Heart right ventricle (tissue), 16 donors: ENCODE results near the gene RFTN2. TPM values are rescaled to one million over a fixed set of nuclear protein-coding genes. Genes with fewer than 3 reads are reported as not detected.
A peak's percentile ranks its signal among the peaks of the same experiment; 100 is the strongest.

Experiments
- ATAC-seq, 8 donors: fragments of 200-7000 bp; cut with Tn5 transposase; one replicate each; pipeline ENCODE4 v1.9.1; 2020; ENCODE audit warnings: mild to moderate bottlenecking in 8 of 8, moderate library complexity in 8 of 8, moderate number of reproducible peaks in 1 of 8
- DNase-seq, 2 donors: peaks; one replicate each; pipeline ENCODE4 v3.0.0-alpha.2; 2020
- H3K27ac ChIP-seq, 10 donors: fragments of 200-600 bp; sonication (generic) in 2 of 10; one replicate each; pipeline versions ENCODE4 v1.5.0 to v1.8.0; 2020 to 2022; ENCODE audit warnings: mild to moderate bottlenecking in 3 of 10
- H3K27me3 ChIP-seq, 7 donors: fragments of 200-600 bp; one replicate each; pipeline ENCODE4 v1.8.0; 2021 to 2022; ENCODE audit warnings: mild to moderate bottlenecking in 2 of 7
- H3K36me3 ChIP-seq, 9 donors: fragments of 200-600 bp; sonication (generic) in 1 of 9; one replicate each; pipeline versions ENCODE4 v1.5.0 to v1.8.0; 2020 to 2022; ENCODE audit warnings: mild to moderate bottlenecking in 2 of 9
- H3K4me1 ChIP-seq, 9 donors: fragments of 200-600 bp; sonication (generic) in 1 of 9; one replicate each; pipeline versions ENCODE4 v1.5.0 to v1.8.0; 2020 to 2022; ENCODE audit warnings: mild to moderate bottlenecking in 4 of 9
- H3K4me3 ChIP-seq, 10 donors: fragments of 200-600 bp; sonication (generic) in 2 of 10; one replicate each; pipeline versions ENCODE4 v1.5.0 to v1.8.0; 2020 to 2022; ENCODE audit warnings: mild to moderate bottlenecking in 7 of 10, moderate library complexity in 2 of 10
- H3K9me3 ChIP-seq, 11 donors: fragments of 200-600 bp in 10 of 11; sonication (generic) in 2 of 11; one replicate each; pipeline versions ENCODE4 v1.5.0 to v1.8.0; 2013 to 2022; ENCODE audit warnings: mild to moderate bottlenecking in 2 of 11, control low read depth in 1 of 11, moderate library complexity in 1 of 11
- WGBS, 2 donors: extraction: QIAGEN DNeasy Blood & Tissue Kit; methylation state at CpG; one replicate each; pipeline ENCODE4 v1.1.7; 2013; ENCODE audit warnings: inconsistent platforms in 1 of 2; 5-methylcytosine and 5-hydroxymethylcytosine counted together
- intact Hi-C, 10 donors: fragments of 100-400 bp; cut with DNase I; formaldehyde crosslinking; loops; one replicate each; pipeline versions ENCODE4 v1.11.1 to v1.14.2; 2022
- polyA plus RNA-seq, 2 donors: library from polyadenylated mRNA; stranded (reverse); fragments of 200-250 nt; gene quantifications; one replicate each; pipeline ENCODE4 v1.2.3, GENCODE V29; 2013
- total RNA-seq, 10 donors: library from RNA; stranded (reverse); fragmentation: NEBNext Ultra II Directional in 3 of 10; extraction: Animal tissue kit (Norgen Biotek cat#: 25700) in 3 of 10; gene quantifications; one replicate each; pipeline versions ENCODE4 v1.2.1 to v1.2.4, GENCODE V29; 2021 to 2023
- TF ChIP-seq, protein P1 (sequence below), 9 donors: fragments of 200-600 bp; sonication (generic) in 2 of 9; IDR thresholded peaks; one replicate each; pipeline versions ENCODE4 v1.5.0 to v1.8.0; 2021 to 2022; ENCODE audit warnings: antibody characterized with exemption in 9 of 9, mild to moderate bottlenecking in 5 of 9, moderate library complexity in 1 of 9
- donor health status: Arrhythmogenic right ventricular cardiomyopathy.
- donor health status: ischemic (EF 13 %, LVEDD 7.1; RV severe dilation, severe dysfunction).
- donor health status: healthy with polysubstance abuse.
- donor health status: DM: no; HTN: yes; CAD: no.
- donor health status: DM: no; HTN: no; CAD: no.
- donor health status: ischemic (EF 25% LVEDD 6.9; RV normal size, moderate dysfunction).
- donor health status: ischemic (EF 25% LVEDD 5.7; RV mildly dilated, moderate dysfunction).
- donor health status: healthy.
- donor health status: DM: yes; HTN: yes; CAD: no.
- donor health status: Ischemic cardiomyopathy.
- donor health status: ischemic (EF 35%, LVEDD 5.7; RV mildly dilated, moderate dysfunction).
- donor health status: nonischemic (EF 11% LVEDD 7.7; RV severe dilation, severe dysfunction).
- donor health status: DM: yes; HTN: yes; CAD: no.
- donor health status: PGD.
- donor health status: ischemic (EF 29% LVEDD 5.4; RV normal size, mild dysfunction).
- donor health status: nonischemic (EF 23%, LVEDD 6.1; RV moderate dilation, normal function).

Gene RFTN2
- total and polyA plus RNA-seq, 12 donors = 1.2 to 8.4 (median 3.5) TPM

DNA sequence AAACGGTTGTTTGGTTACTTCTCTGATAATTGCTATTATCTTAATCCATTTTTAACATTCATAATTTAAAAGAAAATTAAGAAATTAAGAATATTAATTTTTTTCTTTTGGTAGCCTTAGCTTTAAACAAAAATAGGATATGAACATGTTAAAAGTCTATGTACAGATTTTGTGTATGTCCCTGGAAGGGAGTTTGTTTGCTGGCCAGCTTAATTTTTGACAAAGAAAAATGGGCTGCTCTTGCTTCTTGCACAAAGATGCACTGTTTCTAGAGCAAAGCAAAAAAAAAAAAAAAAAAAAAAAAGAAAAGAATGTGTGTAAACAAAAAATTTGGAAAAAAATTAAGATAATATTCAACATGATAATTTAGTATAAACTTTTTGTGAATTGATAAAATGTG lies 1.3 kb downstream of the RFTN2 start:
- intact Hi-C loops = loop anchor here in 2 of 10 donors (5.0 kb wide), 2 partner anchors 52 to 157 kb away; partner anchors contain the start of gene MOB4 (in 1 of the 2)
- ATAC-seq (no peak), DNase-seq (no peak)
- 41 to 52% methylated on average over 1 of the region's 1 CpG for WGBS, 2 donors
- TF ChIP-seq, protein P1, sequence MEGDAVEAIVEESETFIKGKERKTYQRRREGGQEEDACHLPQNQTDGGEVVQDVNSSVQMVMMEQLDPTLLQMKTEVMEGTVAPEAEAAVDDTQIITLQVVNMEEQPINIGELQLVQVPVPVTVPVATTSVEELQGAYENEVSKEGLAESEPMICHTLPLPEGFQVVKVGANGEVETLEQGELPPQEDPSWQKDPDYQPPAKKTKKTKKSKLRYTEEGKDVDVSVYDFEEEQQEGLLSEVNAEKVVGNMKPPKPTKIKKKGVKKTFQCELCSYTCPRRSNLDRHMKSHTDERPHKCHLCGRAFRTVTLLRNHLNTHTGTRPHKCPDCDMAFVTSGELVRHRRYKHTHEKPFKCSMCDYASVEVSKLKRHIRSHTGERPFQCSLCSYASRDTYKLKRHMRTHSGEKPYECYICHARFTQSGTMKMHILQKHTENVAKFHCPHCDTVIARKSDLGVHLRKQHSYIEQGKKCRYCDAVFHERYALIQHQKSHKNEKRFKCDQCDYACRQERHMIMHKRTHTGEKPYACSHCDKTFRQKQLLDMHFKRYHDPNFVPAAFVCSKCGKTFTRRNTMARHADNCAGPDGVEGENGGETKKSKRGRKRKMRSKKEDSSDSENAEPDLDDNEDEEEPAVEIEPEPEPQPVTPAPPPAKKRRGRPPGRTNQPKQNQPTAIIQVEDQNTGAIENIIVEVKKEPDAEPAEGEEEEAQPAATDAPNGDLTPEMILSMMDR (IDR thresholded peaks at IDR 0.05) = no peak
- peaks cover 0 to 33% (median 9%) of the 10 kb centered on the region in 9 donors for H3K4me1 ChIP-seq
- peaks cover 0 to 3% (median 0%) of the 10 kb centered on the region in 7 donors for H3K27me3 ChIP-seq
- H3K36me3 ChIP-seq = no peaks in the 10 kb centered on the region
- H3K9me3 ChIP-seq = peaks cover 0 to 13% (median 0%) of the 10 kb centered on the region in 11 donors
- H3K27ac ChIP-seq = peak overlapping the region in 5 of 10 donors; percentile 49 to 89 (median 80)
- peak overlapping the region; percentile 20 to 58 (median 50) for H3K4me3 ChIP-seq

DNA sequence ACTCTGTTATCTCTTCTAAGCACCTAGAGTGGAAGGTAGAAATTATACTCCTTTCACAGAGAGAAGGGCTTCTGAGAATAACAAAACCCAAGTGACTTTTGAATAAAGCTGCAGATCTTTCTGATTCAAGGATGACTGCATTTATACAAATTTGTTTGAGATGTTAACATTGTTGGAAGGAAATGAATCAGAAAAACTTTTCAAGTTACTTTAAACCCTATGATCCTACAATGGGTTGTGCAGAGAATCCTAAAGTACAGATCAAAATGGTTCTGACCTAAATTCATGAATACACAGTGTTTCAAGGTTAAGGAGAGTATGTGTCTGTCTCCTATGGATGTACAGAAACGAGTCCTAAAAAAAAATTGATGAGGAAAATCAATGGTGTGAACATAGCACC lies 1.8 kb downstream of the RFTN2 start:
- intact Hi-C loops = loop anchor here in 2 of 10 donors (5.0 kb wide), 2 partner anchors 51 to 156 kb away; partner anchors contain the start of gene MOB4 (in 1 of the 2)

DNA sequence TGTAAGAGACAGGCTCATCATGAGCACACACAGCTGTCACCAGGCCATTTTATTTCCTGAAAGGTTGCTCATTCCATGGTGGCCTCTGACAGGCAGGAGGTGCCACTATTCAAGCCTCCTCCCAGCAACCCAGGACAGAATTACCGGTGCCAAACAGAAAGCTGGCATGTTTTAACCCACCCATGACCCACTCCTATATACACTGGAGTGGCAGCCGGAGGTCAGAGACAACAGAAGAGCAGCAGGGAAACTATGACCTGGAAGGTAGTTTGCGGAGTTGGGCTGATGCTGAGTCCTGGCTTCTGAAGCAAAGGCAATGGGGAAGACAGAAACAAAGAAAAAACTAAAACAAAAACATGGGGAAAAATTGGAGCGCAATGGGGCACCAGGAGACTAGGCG lies 2.3 kb downstream of the RFTN2 start:
- no peaks in the 10 kb centered on the region for H3K36me3 ChIP-seq
- WGBS, 2 donors = 71 to 73% methylated on average over 5 of the region's 5 CpGs
- intact Hi-C loops = loop anchor here in 2 of 10 donors (5.0 kb wide), 2 partner anchors 51 to 156 kb away; partner anchors contain the start of gene MOB4 (in 1 of the 2)

More for the DNA sequence above, 1.8 kb downstream of the RFTN2 start:
- 41 to 54% methylated on average over 1 of the region's 1 CpG for WGBS, 2 donors
- H3K36me3 ChIP-seq = no peaks in the 10 kb centered on the region
- ATAC-seq (no peak), DNase-seq (no peak)
- peaks cover 0 to 17% (median 0%) of the 10 kb centered on the region in 11 donors for H3K9me3 ChIP-seq
- peaks cover 0 to 33% (median 9%) of the 10 kb centered on the region in 9 donors for H3K4me1 ChIP-seq
- H3K27ac ChIP-seq = peak overlapping the region in 2 of 10 donors; percentile 1 to 4
- H3K27me3 ChIP-seq = peaks cover 0 to 3% (median 0%) of the 10 kb centered on the region in 7 donors
- peak overlapping the region in 9 of 10 donors; percentile 32 to 58 (median 50) for H3K4me3 ChIP-seq
- TF ChIP-seq, protein P1 (IDR thresholded peaks at IDR 0.05) = no peak

DNA sequence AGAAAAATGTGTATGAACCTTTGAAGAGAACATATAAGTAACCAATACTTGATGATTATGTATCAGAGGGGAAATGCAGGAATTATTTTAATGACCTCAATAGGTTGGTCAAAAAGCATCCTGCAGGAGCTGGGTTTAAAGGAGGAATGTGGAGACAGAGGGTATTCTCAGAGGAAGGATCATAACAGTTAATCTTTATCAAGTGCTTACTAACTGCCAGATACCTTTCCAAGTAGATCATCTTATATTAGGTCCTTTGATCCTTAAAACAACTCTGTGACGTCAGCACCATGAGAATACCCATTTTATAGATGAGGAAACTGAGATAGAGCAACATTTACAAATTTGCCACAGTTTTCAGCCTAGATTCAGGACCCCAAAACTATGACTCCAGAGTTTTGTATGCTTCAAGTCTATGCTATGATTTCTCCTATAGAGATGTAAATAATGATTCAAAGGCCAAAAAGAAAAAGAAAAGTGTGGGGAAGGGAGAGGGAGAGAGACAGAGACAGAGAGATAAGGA lies 3.0 kb downstream of the RFTN2 start:
- TF ChIP-seq, protein P1 (IDR thresholded peaks at IDR 0.05) = no peak
- WGBS, 2 donors = 53% methylated on average over 1 of the region's 1 CpG
- no peak overlapping the region for H3K27ac ChIP-seq
- no peak for ATAC-seq
- DNase-seq = no peak
- intact Hi-C loops = loop anchor here in 2 of 10 donors (5.0 kb wide), 2 partner anchors 50 to 155 kb away; partner anchors contain the start of gene MOB4 (in 1 of the 2)
- no peaks in the 10 kb centered on the region for H3K36me3 ChIP-seq
- H3K4me1 ChIP-seq = peaks cover 0 to 30% (median 9%) of the 10 kb centered on the region in 9 donors
- H3K9me3 ChIP-seq = peaks cover 0 to 28% (median 3%) of the 10 kb centered on the region in 11 donors
- H3K27me3 ChIP-seq = peaks cover 0 to 3% (median 0%) of the 10 kb centered on the region in 7 donors
- H3K4me3 ChIP-seq = peak overlapping the region in 2 of 10 donors; percentile 50

More for the DNA sequence above, 2.3 kb downstream of the RFTN2 start:
- Histone ChIP-seq H3K4me1 (peaks cover 0 to 33% (median 9%) of the 10 kb centered on the region in 9 donors), H3K27ac (peak overlapping the region in 1 of 10 donors; percentile 1), H3K27me3 (peaks cover 0 to 3% (median 0%) of the 10 kb centered on the region in 7 donors), H3K9me3 (peaks cover 0 to 21% (median 0%) of the 10 kb centered on the region in 11 donors), H3K4me3 (peak overlapping the region in 7 of 10 donors; percentile 5 to 58 (median 50))
- ATAC-seq = no peak
- DNase-seq = no peak
- TF ChIP-seq, protein P1 (IDR thresholded peaks at IDR 0.05) = no peak
